IPS-18c (cell line): ENCODE results near the gene AK9.
"Not testable (repeated sequence)": the region's sequence is repeated elsewhere in the genome, so short reads cannot be mapped to it uniquely, and the experiment has no call there.

Source experiments
- H3K4me3 ChIP-seq: 2 replicates; pipeline ENCODE4 v1.7.0; 2013; ENCODE audit warnings: low read depth, mild to moderate bottlenecking, low read length, moderate library complexity; ENCODE audit not compliant: insufficient read depth
- H3K9me3 ChIP-seq: one replicate; pipeline ENCODE4 v1.6.1; 2013; ENCODE audit warnings: mild to moderate bottlenecking, low read length, moderate library complexity; ENCODE audit not compliant: control insufficient read depth, insufficient read depth

Gene AK9

DNA sequence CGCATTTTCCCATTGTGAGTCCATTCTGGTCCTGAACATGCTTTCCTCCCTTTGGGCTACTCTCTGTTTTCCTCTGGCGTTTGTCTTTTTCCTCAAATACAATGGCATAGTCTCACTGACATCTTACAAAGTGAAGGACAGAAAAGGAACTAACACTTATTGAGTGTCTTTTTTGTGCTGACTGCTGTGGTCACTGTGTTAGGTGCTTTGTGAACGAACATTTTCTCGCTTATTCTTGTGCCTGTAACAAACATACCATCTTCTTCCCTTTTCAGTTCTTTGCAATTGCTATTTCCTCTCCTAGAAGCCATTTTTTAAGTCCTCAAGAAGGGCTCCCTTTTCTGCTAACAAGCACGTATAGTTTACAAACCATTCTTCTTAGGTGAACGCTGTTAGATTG is 15.5 kb upstream of the AK9 start:
- Histone ChIP-seq H3K4me3 (no peak overlapping the region), H3K9me3 (no peaks in the 10 kb centered on the region)

DNA sequence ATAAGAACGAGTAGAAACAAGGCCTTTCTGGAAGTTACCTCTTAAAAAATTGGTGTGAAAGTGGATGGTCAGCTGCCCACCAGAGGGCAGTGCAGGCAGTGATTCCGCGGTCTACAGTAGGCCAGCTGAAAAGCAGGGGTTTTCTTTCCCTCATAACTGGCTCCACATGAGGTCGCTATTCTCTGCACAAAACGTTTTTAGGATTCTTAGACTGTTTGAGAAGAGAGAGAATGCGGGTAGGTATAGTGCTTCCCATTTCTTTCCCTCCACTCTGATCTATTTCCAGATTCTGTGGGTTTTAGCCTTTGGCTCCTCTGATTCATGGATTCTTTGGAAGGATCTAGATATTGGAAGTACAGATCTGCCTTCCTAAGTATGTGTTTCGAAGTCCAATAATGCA is 14.3 kb upstream of the AK9 start:
- H3K4me3 ChIP-seq = no peak overlapping the region

DNA sequence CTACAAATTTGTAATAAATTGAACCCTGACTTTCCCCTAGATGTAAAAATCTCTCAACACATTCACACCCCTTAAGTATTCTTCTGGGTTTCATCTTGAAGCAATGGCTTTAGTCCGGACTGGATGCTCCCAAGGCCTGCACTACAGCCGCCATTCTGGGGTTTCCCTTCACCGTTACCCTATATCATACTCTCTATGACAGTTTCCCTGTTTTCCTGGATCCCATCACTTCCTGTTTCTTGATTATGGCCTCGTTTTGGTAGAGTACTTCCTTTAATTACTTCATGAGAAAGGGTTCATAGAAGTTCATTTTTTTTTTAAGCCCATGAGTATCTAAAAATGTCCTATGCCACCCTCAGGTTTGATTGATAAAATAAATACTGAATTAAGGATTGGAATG is 11.8 kb upstream of the AK9 start:
- Histone ChIP-seq H3K4me3 (no peak overlapping the region), H3K9me3 (no peaks in the 10 kb centered on the region)

More for the DNA sequence above, 14.3 kb upstream of the AK9 start:
- no peaks in the 10 kb centered on the region for H3K9me3 ChIP-seq

DNA sequence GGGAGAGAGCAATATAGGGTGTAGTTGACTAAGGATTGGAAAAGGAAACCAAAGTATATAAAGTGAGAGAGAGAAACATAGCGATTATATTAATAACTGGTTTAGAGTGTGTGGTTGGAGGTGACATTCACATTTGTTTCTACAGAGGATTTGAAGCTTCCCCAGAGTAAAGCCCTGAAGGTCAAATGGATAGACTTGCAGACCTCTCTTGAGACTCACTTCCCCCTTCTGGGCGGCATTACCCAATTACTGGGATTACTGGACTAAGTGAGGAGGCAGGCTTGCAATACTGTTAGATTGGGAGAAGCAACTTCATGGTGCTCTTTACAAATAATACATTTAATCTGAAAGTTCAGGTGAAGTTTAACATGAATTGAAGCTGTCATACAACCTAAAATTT is 10.8 kb upstream of the AK9 start:
- Histone ChIP-seq H3K9me3 (no peaks in the 10 kb centered on the region), H3K4me3 (no peak overlapping the region)

DNA sequence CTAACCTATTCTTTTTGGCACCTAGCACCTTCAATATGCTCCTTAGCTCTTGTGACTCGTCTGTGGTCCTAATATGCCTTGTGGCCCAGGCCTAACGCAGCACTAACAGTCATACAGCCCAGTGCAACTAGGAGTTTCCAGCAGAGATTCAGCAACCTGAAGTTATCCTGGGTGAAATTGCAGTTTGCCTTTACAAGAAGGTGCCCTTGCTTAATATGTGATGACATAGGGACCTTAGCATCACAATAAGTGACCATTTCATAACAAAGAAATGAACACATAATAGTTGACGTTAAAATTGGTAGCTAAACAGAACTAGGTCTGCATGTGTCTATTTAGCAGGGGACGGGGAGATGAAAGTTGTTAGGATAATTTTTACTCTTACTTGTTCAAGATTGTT is 10.2 kb upstream of the AK9 start:
- H3K9me3 ChIP-seq = no peaks in the 10 kb centered on the region
- H3K4me3 ChIP-seq = no peak overlapping the region

DNA sequence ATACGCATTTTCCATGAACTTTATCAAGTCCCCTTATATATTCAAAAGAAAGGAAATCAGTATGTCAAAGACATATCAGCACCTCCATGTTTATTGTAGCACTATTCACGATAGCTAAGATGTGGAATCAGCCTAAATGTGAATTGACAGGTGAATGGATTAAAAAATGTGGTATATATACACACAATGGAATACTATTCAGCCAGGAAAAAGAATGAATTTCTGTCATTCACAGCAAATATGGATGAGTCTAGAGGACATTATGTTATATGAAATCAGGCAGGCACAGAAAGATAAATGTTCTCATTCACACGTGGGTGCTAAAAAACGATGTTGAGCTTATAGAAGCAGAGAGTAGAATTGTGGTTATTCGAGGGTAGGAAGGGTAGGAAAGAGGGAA is 5.4 kb upstream of the AK9 start:
- Histone ChIP-seq H3K4me3 (no peak overlapping the region), H3K9me3 (no peaks in the 10 kb centered on the region)

DNA sequence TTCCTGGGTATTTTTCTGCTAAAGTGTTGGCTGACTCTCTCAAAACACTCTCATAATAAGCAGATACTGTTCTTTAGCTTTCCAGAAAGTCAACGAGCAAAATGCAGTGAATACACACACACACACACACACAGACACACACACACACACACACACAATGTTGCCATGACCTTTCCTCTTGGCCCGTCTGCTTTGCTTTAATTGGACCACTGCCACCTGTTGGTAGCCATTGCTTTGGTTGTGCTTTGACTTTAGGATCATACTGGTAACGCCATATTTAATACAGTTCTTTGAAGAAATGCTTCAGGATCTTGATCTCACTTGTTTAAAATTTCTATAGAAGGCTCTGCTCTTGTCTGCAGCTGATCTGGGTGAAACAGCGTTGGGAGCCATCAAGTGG is 4.5 kb upstream of the AK9 start:
- no peak overlapping the region for H3K4me3 ChIP-seq
- no peaks in the 10 kb centered on the region for H3K9me3 ChIP-seq

DNA sequence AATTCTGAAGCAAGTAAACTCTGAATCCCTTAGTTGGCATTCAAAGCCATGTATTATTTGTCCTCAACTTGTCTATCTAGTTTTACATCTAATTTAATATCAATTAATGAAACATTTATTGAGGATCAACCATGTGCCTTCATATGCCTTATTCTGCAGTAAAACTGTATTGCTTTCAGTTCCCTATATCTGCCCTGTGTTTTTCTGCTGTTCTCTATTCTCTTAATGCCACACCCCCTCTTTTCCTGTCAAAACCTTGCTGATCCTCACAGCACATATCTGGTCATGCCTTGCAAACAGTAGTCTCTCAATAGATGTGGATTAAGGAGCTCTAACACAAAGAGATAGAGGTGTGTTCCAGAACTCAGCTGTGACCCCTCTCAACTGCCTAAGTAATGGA is 2.1 kb upstream of the AK9 start:
- Histone ChIP-seq H3K4me3 (no peak overlapping the region), H3K9me3 (no peaks in the 10 kb centered on the region)

DNA sequence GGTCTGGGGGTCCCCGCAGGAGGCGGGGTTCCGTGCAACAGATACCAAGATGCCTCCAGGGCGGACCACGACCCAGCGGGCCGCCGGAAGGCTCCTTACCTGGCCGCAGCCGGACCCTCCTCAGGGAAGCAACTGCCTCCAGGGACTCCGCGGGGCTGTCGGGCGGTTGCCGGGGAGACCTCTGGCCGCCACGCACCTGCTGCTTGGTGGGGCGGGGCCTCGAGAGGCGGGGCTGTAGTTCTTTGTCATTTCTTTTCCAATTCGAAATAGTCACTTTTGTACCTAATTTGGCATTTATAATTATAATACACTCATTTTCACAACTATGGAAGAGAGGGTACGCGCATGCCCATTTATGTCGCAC is 647 bp downstream of the AK9 start:
- H3K4me3 ChIP-seq = peak overlapping the region; percentile 79
- no peaks in the 10 kb centered on the region for H3K9me3 ChIP-seq

DNA sequence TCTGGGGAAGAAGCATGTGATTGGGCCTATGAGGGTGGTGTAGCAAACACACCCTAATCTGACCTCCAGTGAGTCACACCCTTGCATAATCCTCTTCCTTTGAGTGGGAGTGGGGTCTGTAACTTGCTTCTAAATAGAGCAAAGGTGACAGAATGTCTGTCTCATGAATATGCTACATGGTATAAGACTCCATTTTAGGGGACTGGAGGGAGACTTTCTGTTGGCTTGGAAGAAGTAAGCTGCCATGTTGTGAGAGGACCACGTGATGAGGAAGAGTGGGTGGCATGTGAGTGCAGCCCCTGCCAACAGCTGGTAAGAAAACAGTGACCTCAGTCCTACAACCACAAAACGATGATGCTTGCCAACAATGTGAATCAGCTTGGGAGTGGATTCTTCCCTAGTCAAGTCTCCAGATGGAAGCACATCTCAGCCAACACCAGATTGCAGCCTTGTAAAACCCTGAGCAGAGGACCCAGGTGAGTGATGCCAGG is 3.7 kb downstream of the AK9 start:
- no peak overlapping the region for H3K4me3 ChIP-seq
- H3K9me3 ChIP-seq = no peaks in the 10 kb centered on the region

DNA sequence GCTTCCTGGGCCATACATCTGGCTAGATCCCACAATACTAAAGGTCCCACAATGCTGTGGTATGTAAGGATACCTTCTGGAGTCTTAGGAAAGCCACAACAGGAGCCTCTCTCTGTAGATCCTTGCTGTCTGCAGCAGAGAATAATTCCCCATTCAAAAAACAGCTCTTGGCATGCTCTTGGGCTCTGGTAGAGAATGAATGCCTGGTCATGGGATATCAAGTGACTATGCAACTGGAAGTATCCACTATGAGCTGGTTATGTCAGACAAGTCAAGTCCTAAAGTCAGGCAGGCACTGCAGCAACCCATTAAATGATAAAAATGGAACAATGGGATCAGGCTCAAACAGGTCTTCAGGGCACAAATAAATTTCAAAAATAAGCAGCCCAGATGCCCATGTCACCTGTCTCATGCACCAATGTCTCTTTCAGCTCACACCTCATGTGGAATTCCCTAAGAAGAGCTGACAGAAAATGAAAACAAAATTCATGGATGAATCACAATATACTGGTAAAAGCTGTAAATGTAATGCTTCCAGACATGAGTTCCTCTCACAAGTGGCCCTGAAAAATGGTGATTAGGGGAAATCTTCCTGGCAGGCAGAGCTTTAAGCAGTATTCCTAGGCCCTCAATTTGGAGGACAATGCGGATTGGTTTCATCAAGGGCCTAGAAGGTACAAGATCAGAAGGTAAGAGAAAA is 4.3 kb downstream of the AK9 start:
- Histone ChIP-seq H3K9me3 (no peaks in the 10 kb centered on the region), H3K4me3 (no peak overlapping the region)

DNA sequence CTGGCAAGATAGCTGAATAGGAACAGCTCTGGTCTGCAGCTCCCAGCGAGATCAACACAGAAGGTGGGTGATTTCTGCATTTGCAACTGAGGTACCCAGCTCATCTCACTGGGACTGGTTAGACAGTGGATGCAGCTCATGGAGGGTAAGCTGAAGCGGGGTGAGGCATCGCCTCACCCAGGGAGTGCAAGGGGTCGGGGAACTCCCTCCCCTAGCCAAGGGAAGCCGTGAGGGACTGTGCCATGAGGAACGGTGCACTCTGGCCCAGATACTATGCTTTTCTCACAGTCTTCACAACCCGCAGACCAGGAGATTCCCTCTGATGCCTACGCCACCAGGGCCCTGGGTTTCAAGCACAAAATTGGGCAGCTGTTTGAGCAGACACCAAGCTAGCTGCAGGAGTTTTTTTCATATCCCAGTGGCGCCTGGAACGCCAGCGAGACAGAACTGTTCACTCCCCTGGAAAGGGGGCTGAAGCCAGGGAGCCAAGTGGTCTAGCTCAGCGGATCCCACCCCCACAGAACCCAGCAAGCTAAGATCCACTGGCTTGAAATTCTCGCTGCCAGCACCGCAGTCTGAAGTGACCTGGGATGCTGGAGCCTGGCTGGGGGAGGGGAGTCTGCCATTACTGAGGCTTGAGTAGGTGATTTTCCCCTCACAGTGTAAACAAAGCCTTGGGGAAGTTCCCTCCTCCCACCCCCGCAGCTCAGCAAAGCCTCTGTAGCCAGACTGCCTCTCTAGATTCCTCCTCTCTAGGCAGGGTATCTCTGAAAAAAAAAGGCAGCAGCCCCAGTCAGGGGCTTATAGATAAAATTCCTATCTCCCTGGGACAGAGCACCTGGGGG is 12.1 kb downstream of the AK9 start:
- not testable (repeated sequence) for H3K9me3 ChIP-seq
- H3K4me3 ChIP-seq = peak overlapping the region; percentile 34

DNA sequence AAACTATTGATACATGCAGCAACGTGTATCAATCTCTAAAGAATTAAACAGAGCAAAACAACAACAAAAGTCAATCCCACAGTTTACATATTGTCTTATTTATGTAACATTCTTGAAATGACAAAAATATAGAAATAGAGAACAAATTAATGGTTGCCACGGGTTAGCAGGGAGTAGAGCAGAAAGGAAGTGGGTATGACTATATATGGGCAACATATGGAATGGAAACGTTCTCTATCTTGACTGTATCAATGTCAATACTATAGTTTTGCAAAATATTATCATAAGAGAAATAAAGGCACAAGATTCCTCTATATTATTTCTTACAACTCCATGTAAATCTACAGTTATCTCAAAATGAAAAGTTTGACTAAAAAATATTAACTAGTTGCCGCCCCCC is 12.8 kb downstream of the AK9 start:
- peaks cover 5% of the 10 kb centered on the region for H3K9me3 ChIP-seq
- no peak overlapping the region for H3K4me3 ChIP-seq

DNA sequence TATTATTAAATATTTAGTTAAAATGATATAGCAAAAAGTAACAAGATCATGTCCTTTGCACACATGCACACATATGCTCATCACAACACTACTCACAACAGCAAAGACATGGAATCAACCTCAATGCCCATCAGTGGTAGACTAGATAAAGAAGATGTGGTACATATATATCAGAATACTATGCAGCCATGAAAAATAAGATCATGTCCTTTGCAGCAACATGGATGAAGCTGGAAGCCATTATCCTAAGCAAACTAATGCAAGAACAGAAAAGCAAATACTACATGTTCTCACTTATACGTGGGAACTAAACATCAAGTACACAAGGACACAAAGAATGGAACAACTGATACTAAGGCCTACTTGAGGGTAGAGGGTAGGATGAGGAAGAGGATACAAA is 14.3 kb downstream of the AK9 start:
- no peak overlapping the region for H3K4me3 ChIP-seq
- peaks cover 5% of the 10 kb centered on the region for H3K9me3 ChIP-seq

DNA sequence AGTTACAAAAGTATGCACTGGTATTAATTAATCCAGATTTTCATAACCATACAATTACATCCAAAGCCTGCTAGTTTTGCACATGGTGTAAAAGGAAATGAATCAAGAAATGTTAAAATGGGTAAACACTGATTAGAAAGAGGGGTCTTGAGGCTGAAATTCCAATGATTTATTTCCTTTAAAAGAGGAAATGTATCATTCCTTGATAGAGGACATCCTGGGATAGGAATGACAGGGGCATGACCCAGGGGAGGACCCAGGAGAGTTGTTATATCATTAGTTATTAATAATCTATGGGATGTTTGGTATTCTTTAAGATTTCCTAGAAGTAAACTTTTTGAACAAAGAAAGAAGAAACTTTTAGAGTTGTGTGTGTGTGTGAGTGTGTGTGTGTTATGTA is 18.2 kb downstream of the AK9 start:
- H3K4me3 ChIP-seq = no peak overlapping the region
- no peaks in the 10 kb centered on the region for H3K9me3 ChIP-seq

DNA sequence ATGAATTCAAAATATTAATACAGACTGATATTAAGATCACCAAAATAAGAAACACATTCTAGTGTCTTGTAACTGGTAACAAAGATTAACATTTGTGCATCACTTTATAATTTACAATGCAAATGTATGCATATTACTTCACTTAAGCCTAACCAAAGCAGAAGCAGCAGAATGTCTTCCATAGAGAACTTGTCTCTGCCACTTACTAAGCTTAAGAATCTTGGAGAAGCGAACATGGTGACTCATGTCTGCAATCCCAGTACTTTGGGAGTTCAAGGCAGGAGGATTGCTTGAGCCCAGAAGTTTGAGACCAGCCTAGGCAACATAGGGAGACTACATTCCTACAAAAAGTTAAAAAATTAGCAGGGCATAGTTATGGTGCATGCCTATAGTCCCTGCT is 18.8 kb downstream of the AK9 start:
- H3K4me3 ChIP-seq = no peak overlapping the region

DNA sequence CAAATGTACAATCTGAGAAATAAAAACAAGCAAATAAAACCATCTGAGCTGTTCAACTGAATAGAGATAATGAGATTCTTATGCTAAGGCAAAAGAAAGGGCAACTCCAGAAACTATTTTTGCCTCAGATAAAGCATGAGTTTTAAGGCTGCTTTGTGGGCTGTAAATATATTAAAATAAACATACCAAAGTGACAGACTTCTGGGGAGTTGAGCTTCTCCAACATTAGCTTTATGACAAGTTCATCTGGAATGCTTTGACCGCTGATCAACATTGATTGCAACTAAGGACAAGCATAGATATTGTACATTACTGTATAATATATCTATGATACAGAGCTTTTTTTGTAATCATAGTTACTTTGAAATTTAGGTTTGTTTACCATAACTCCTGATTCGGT is 19.3 kb downstream of the AK9 start:
- no peak overlapping the region for H3K4me3 ChIP-seq

More for the DNA sequence above, 18.8 kb downstream of the AK9 start:
- no peaks in the 10 kb centered on the region for H3K9me3 ChIP-seq

DNA sequence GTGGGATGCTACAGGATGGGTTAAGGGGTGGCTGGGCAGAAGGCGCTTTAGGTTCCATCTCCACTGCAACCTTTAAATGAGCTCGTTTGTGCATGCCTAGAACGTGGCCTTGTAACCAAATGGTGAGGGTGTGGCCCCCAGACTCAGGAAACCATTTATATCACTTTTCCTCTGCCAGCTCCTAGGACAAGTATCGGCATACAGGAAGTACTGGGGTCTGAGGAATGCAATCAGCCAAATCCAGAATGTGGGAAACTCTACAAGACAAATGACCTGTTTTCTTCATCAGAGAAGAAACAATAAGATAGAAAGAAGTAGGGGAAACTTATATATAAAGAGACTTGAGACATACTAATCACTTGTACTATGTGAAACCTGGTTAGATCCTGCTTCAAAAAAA is 21.2 kb downstream of the AK9 start:
- H3K4me3 ChIP-seq = no peak overlapping the region
- no peaks in the 10 kb centered on the region for H3K9me3 ChIP-seq

More for the DNA sequence above, 19.3 kb downstream of the AK9 start:
- no peaks in the 10 kb centered on the region for H3K9me3 ChIP-seq
